ENCODE measurements around the gene SLC19A1. TPM values are rescaled to one million over a fixed set of nuclear protein-coding genes. Genes with fewer than 3 reads are reported as not detected.

SLC19A1 gene
- total and polyA plus RNA-seq, 8 donors, result 2.9 to 23.3 (median 5.3) TPM

GRCh38 chr21:45555557-45556301 is 13.5 kb upstream of the SLC19A1 start:
- Histone ChIP-seq H3K36me3 (no peaks in the 10 kb centered on the region), H3K4me1 (peaks cover 6 to 38% (median 17%) of the 10 kb centered on the region in 4 donors), H3K27ac (peak overlapping the region; percentile 88 to 94 (median 90)), H3K4me3 (peak overlapping the region; percentile 51 to 64 (median 58)), H3K27me3 (peaks cover 0 to 37% (median 0%) of the 10 kb centered on the region in 3 donors), H3K9me3 (no peaks in the 10 kb centered on the region)
- peak; percentile 89 to 96 for DNase-seq
- TF ChIP-seq POLR2AphosphoS5 (IDR thresholded peaks at IDR 0.05) (peak in 1 of 3 donors; percentile 2), CTCF (IDR thresholded peaks at IDR 0.05) (peak in 5 of 7 experiments; percentile 56 to 93 (median 85)), EP300 (IDR thresholded peaks at IDR 0.05) (no peak)
- intact Hi-C loops (cut with DNase I; ENCODE audit: low total_unique reads), result loop anchor here (5.0 kb wide), 2 partner anchors 42 to 267 kb away; no protein-coding TSS in a partner anchor
- WGBS, 5 donors, result 1 to 6% (median 3%) methylated on average over 15 to 62 of the region's 62 CpGs

- no peak for TF ChIP-seq POLR2A (IDR thresholded peaks at IDR 0.05)
- no peak for TF ChIP-seq POLR2AphosphoS5 (IDR thresholded peaks at IDR 0.05)
- no peak for TF ChIP-seq CTCF (IDR thresholded peaks at IDR 0.05)
- TF ChIP-seq EP300 (IDR thresholded peaks at IDR 0.05), result no peak
- DNase-seq, result no peak
- Histone ChIP-seq H3K27ac (peak overlapping the region; percentile 88 to 94 (median 90)), H3K27me3 (peaks cover 0 to 35% (median 0%) of the 10 kb centered on the region in 3 donors), H3K4me1 (peaks cover 6 to 38% (median 20%) of the 10 kb centered on the region in 4 donors), H3K4me3 (peak overlapping the region; percentile 51 to 64 (median 58)), H3K9me3 (no peaks in the 10 kb centered on the region), H3K36me3 (no peaks in the 10 kb centered on the region)
- intact Hi-C loops (cut with DNase I; ENCODE audit: low total_unique reads), result loop anchor here (5.0 kb wide), 2 partner anchors 42 to 267 kb away; no protein-coding TSS in a partner anchor
- WGBS, 5 donors, result 0 to 10% (median 4%) methylated on average over 2 to 14 of the region's 34 CpGs; no CpG with 5 or more reads in 1 of the 5 donors
Observed at GRCh38 chr21:45555251-45555556, 13.0 kb upstream of the SLC19A1 start.

DNA sequence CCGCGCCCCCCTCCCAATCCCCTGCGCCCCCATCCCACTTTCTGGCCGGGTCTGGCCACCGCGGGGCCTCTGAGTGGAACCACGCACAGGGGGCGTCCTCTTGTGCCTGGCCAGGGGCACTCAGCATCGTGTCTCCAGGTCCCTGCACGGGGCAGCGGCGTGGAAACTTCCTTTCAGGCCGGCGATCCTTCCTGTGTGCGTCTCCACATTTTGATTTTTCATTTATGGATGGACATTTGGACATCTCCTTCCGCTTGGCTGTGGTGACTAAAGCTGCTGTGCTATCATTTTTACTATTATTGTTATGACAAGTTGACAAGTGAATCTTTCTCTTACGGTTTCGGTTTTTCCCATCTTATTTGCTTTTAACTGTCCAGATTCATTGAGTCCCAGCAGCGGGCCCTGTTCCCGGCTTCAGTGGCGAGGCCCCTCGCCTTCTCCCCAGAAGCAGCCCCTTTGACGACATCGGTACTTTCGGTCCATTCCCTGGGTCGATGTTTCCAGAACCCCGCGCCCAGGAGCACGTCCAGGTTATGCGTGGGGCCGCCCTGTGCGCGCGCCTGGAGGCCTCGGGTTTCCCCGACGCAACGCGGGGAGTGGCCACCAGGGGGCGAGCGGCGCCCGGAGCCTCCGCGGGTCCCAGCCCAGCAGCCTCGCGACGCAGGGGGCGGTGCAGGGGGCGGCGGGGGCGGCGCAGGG is 12.4 kb upstream of the SLC19A1 start:
- Histone ChIP-seq H3K4me1 (peaks cover 6 to 38% (median 23%) of the 10 kb centered on the region in 4 donors), H3K27me3 (peaks cover 0 to 35% (median 0%) of the 10 kb centered on the region in 3 donors), H3K9me3 (no peaks in the 10 kb centered on the region), H3K27ac (peak overlapping the region; percentile 62 to 84 (median 81)), H3K36me3 (no peaks in the 10 kb centered on the region), H3K4me3 (peak overlapping the region; percentile 50 to 66 (median 60))
- WGBS, 5 donors, result 0 to 3% (median 1%) methylated on average over 20 to 52 of the region's 53 CpGs
- TF ChIP-seq POLR2AphosphoS5 (IDR thresholded peaks at IDR 0.05) (peak in 1 of 3 donors; percentile 39), EP300 (IDR thresholded peaks at IDR 0.05) (no peak), CTCF (IDR thresholded peaks at IDR 0.05) (peak in 6 of 7 experiments; percentile 43 to 90 (median 84))
- intact Hi-C loops (cut with DNase I; ENCODE audit: low total_unique reads), result loop anchor here (5.0 kb wide), 2 partner anchors 43 to 268 kb away; no protein-coding TSS in a partner anchor
- DNase-seq, result peak; percentile 86 to 95

- H3K27me3 ChIP-seq, result peaks cover 0 to 30% (median 0%) of the 10 kb centered on the region in 3 donors
- TF ChIP-seq POLR2AphosphoS5 (IDR thresholded peaks at IDR 0.05), result no peak
- no peak for TF ChIP-seq EP300 (IDR thresholded peaks at IDR 0.05)
- no peak for TF ChIP-seq CTCF (IDR thresholded peaks at IDR 0.05)
- no peak for TF ChIP-seq POLR2A (IDR thresholded peaks at IDR 0.05)
- 74 to 89% (median 82%) methylated on average over 8 to 29 of the region's 29 CpGs for WGBS, 5 donors
- intact Hi-C loops (cut with DNase I; ENCODE audit: low total_unique reads), result no loop called here
- no peak overlapping the region for H3K4me3 ChIP-seq
- no peaks in the 10 kb centered on the region for H3K9me3 ChIP-seq
- DNase-seq, result no peak
- H3K27ac ChIP-seq, result peak overlapping the region in 1 of 5 donors; percentile 72
- H3K36me3 ChIP-seq, result no peaks in the 10 kb centered on the region
- peaks cover 6 to 39% (median 23%) of the 10 kb centered on the region in 4 donors for H3K4me1 ChIP-seq
Observed at GRCh38 chr21:45552696-45553391, 10.6 kb upstream of the SLC19A1 start.
